ENCODE data around the gene KRT33B.

GRCh38 chr17:41345992-41346391, 23.6 kb downstream of the KRT33B start:
- TF ChIP-seq SUZ12 (IDR thresholded peaks at IDR 0.05; ENCODE audit: extremely low read depth, insufficient read depth, insufficient read length) (no peak), ZNF274 (IDR thresholded peaks at IDR 0.05; ENCODE audit: low read depth, low read length) (no peak), YY1 (IDR thresholded peaks at IDR 0.05; ENCODE audit: insufficient read depth, insufficient read length) (no peak)
